GM23338 (cell line): ENCODE measurements around the gene MAMSTR. TPM values are rescaled to one million over a fixed set of nuclear protein-coding genes. Genes with fewer than 3 reads are reported as not detected.

Source experiments
- ATAC-seq: fragments of 200-7000 bp; cut with Tn5 transposase; 3 replicates; pipeline ENCODE4 v1.9.1; 2020
- DNase-seq: peaks from one replicate; pipeline ENCODE4 v3.0.0-alpha.2; 2015; ENCODE audit warnings: low spot score
- H2AFZ ChIP-seq: fragments of 200-600 bp; sonication (generic); 2 replicates; pipeline ENCODE4 v1.8.0; 2016; ENCODE audit warnings: antibody characterized with exemption, mild to moderate bottlenecking, moderate library complexity
- H3F3A ChIP-seq: fragments of 200-600 bp; sonication (generic); replicated peaks from 2 replicates; pipeline ENCODE4 v1.8.0; 2017; ENCODE audit warnings: antibody characterized with exemption, mixed run types, low read depth
- H3K27ac ChIP-seq: fragments of 200-600 bp; sonication (generic); 2 replicates; pipeline ENCODE4 v1.6.1; 2016; ENCODE audit warnings: low read depth
- H3K27me3 ChIP-seq: fragments of 200-600 bp; sonication (generic); 2 replicates; pipeline ENCODE4 v1.8.0; 2016; ENCODE audit warnings: mild to moderate bottlenecking, mixed run types, moderate library complexity; ENCODE audit not compliant: insufficient read depth
- H3K36me3 ChIP-seq: fragments of 200-600 bp; sonication (generic); 2 replicates; pipeline ENCODE4 v1.8.0; 2016; ENCODE audit warnings: mild to moderate bottlenecking; ENCODE audit not compliant: insufficient read depth
- H3K4me1 ChIP-seq: fragments of 200-600 bp; sonication (generic); 2 replicates; pipeline ENCODE4 v1.8.0; 2016; ENCODE audit warnings: mild to moderate bottlenecking, moderate library complexity; ENCODE audit not compliant: insufficient read depth
- H3K4me2 ChIP-seq: fragments of 200-600 bp; sonication (generic); 2 replicates; pipeline ENCODE4 v1.7.1; 2017; ENCODE audit warnings: mixed run types
- H3K4me3 ChIP-seq: fragments of 200-600 bp; sonication (generic); 2 replicates; pipeline ENCODE4 v1.6.1; 2016; ENCODE audit warnings: mixed run types
- H3K79me2 ChIP-seq: fragments of 200-600 bp; sonication (generic); replicated peaks from 2 replicates; pipeline ENCODE4 v1.8.0; 2017; ENCODE audit warnings: mild to moderate bottlenecking; ENCODE audit not compliant: insufficient read depth
- H3K9me2 ChIP-seq: fragments of 200-600 bp; sonication (generic); 2 replicates; pipeline ENCODE4 v1.8.0; 2017; ENCODE audit not compliant: insufficient read depth
- H4K20me1 ChIP-seq: fragments of 200-600 bp; sonication (generic); replicated peaks from 2 replicates; pipeline ENCODE4 v1.8.0; 2017; ENCODE audit warnings: mild to moderate bottlenecking; ENCODE audit not compliant: insufficient read depth
- H3K27ac Mint-ChIP-seq: 2 replicates; pipeline ENCODE4 v1.8.0; 2020; ENCODE audit warnings: inconsistent platforms, mild to moderate bottlenecking, moderate library complexity, mixed read lengths
- H3K27me3 Mint-ChIP-seq: 3 replicates; pipeline ENCODE4 v1.8.0; 2022; ENCODE audit warnings: low read depth, mild to moderate bottlenecking, moderate library complexity, mixed read lengths, inconsistent platforms; ENCODE audit not compliant: insufficient read depth, poor library complexity
- H3K36me3 Mint-ChIP-seq: 3 replicates; pipeline ENCODE4 v1.8.0; 2021; ENCODE audit warnings: low read depth, mild to moderate bottlenecking, inconsistent platforms, moderate library complexity, mixed read lengths
- H3K4me1 Mint-ChIP-seq: 3 replicates; pipeline ENCODE4 v1.8.0; 2020; ENCODE audit warnings: mild to moderate bottlenecking, inconsistent platforms, mixed read lengths
- H3K4me3 Mint-ChIP-seq: 3 replicates; pipeline ENCODE4 v1.8.0; 2021; ENCODE audit warnings: moderate library complexity, mild to moderate bottlenecking, inconsistent platforms, mixed read lengths
- H3K9me3 Mint-ChIP-seq: 3 replicates; pipeline ENCODE4 v1.8.0; 2020; ENCODE audit warnings: moderate library complexity, mild to moderate bottlenecking, inconsistent platforms, mixed read lengths
- NANOG ChIP-seq: IDR thresholded peaks from 2 replicates; pipeline ENCODE4 v1.6.1; 2016; ENCODE audit warnings: antibody characterized with exemption, borderline replicate concordance
- POLR2AphosphoS5 ChIP-seq: IDR thresholded peaks from 2 replicates; pipeline ENCODE4 v1.6.1; 2016; ENCODE audit warnings: antibody characterized with exemption, low read depth
- STAT1 ChIP-seq: IDR thresholded peaks from one replicate; pipeline ENCODE4 v1.6.1; 2016; ENCODE audit warnings: antibody characterized with exemption; ENCODE audit not compliant: unreplicated experiment
- ZNF331 ChIP-seq: fragments of 250-450 bp; sonication (Bioruptor Pico); IDR thresholded peaks from 2 replicates; pipeline ENCODE4 v1.5.0; 2020; ENCODE audit warnings: low read depth, mild to moderate bottlenecking, moderate library complexity
- polyA plus RNA-seq: library from polyadenylated mRNA; unstranded; fragments of >200 nt; fragmentation: Nextera tagmentation; extraction: Ambion mirVana; gene quantifications from 2 replicates; pipeline ENCODE4 v1.2.1, GENCODE V29; 2016
- total RNA-seq: library from RNA; depleted of rRNA; stranded (reverse); fragments of >200 nt; shearing (Covaris generic); gene quantifications from 2 replicates; pipeline ENCODE4 v1.2.3, GENCODE V29; 2014
- TF ChIP-seq, protein P1 (sequence below): fragments of 250-450 bp; sonication (Bioruptor Pico); IDR thresholded peaks from 2 replicates; pipeline ENCODE4 v1.5.0; 2020; ENCODE audit warnings: mild to moderate bottlenecking, moderate library complexity

Gene MAMSTR
- total and polyA plus RNA-seq, 2 experiments from 2014 or later = 1.9 to 2.0 TPM

DNA sequence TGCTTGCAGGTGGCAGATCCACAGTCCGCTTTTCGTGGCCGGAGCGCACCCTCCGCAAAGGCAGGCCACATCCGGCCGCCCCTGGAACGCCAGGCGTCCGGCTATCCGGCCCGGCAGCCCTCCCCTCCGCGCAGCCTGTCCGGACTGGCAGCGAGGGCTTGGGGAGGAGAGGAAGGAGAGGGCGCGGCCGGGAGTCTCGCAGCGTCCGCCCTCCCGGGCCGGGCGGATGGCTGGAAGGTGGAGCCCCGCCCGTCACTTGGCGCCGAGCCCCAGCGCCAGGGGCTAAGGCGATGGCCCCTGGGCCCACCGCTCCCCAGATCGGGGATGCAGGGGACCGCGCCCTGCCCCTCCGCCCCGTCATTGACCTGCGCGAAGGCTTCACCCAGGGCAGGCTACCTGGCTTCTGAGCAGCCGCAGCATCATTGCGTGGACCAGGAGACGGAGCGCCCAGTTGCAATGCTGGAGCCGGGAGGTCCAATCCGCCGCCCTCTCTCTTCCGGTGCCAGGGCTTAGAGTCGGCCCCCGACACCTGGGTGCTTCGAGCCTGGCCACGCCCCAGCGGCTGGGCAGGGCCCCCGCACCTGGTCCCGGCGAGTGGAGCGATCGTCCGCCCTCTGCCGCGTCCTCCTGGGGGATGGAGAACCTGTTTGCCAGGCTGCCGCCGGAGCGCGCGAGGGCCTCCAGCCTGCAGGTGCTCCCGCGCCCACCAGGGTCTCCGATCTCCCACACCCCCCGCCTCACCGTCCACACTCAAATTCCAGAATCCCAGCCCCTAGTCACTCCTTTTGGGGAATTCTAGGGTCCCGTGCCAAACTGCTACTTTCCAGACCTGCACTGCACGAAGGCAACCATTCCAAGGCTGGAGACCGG is 33.2 kb upstream of the MAMSTR start, which contains the start of gene FUT1 (continued):
- TF ChIP-seq, protein P1, sequence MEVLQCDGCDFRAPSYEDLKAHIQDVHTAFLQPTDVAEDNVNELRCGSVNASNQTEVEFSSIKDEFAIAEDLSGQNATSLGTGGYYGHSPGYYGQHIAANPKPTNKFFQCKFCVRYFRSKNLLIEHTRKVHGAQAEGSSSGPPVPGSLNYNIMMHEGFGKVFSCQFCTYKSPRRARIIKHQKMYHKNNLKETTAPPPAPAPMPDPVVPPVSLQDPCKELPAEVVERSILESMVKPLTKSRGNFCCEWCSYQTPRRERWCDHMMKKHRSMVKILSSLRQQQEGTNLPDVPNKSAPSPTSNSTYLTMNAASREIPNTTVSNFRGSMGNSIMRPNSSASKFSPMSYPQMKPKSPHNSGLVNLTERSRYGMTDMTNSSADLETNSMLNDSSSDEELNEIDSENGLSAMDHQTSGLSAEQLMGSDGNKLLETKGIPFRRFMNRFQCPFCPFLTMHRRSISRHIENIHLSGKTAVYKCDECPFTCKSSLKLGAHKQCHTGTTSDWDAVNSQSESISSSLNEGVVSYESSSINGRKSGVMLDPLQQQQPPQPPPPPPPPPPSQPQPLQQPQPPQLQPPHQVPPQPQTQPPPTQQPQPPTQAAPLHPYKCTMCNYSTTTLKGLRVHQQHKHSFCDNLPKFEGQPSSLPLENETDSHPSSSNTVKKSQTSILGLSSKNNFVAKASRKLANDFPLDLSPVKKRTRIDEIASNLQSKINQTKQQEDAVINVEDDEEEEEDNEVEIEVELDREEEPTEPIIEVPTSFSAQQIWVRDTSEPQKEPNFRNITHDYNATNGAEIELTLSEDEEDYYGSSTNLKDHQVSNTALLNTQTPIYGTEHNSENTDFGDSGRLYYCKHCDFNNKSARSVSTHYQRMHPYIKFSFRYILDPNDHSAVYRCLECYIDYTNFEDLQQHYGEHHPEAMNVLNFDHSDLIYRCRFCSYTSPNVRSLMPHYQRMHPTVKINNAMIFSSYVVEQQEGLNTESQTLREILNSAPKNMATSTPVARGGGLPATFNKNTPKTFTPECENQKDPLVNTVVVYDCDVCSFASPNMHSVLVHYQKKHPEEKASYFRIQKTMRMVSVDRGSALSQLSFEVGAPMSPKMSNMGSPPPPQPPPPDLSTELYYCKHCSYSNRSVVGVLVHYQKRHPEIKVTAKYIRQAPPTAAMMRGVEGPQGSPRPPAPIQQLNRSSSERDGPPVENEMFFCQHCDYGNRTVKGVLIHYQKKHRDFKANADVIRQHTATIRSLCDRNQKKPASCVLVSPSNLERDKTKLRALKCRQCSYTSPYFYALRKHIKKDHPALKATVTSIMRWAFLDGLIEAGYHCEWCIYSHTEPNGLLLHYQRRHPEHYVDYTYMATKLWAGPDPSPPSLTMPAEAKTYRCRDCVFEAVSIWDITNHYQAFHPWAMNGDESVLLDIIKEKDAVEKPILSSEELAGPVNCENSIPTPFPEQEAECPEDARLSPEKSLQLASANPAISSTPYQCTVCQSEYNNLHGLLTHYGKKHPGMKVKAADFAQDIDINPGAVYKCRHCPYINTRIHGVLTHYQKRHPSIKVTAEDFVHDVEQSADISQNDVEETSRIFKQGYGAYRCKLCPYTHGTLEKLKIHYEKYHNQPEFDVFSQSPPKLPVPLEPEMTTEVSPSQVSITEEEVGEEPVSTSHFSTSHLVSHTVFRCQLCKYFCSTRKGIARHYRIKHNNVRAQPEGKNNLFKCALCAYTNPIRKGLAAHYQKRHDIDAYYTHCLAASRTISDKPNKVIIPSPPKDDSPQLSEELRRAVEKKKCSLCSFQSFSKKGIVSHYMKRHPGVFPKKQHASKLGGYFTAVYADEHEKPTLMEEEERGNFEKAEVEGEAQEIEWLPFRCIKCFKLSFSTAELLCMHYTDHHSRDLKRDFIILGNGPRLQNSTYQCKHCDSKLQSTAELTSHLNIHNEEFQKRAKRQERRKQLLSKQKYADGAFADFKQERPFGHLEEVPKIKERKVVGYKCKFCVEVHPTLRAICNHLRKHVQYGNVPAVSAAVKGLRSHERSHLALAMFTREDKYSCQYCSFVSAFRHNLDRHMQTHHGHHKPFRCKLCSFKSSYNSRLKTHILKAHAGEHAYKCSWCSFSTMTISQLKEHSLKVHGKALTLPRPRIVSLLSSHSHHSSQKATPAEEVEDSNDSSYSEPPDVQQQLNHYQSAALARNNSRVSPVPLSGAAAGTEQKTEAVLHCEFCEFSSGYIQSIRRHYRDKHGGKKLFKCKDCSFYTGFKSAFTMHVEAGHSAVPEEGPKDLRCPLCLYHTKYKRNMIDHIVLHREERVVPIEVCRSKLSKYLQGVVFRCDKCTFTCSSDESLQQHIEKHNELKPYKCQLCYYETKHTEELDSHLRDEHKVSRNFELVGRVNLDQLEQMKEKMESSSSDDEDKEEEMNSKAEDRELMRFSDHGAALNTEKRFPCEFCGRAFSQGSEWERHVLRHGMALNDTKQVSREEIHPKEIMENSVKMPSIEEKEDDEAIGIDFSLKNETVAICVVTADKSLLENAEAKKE (CRISPR knock-in tag) = no peak
- TF ChIP-seq ZNF331 (CRISPR knock-in tag) (no peak), NANOG (no peak), STAT1 (no peak), POLR2AphosphoS5 (peak; percentile 82)

GRCh38 chr19:48751845-48752495 is 32.4 kb upstream of the MAMSTR start:
- Histone ChIP-seq H3K36me3 (0 out of 2 replicates have a peak, but pooled peaks cover 6% of the 10 kb centered on the region), H3K9me2 (no peaks in the 10 kb centered on the region), H3K27me3 (no peaks in the 10 kb centered on the region), H4K20me1 (peaks cover 11% of the 10 kb centered on the region; the same call in 1 of the 2 replicates), H3K4me2 (peak overlapping the region; percentile 100), H3K27ac (peak overlapping the region; percentile 92), H3K4me3 (peak overlapping the region; percentile 98), H3K4me1 (peaks cover 40% of the 10 kb centered on the region), H2AFZ (peak overlapping the region; percentile 72), H3K79me2 (peaks cover 36% of the 10 kb centered on the region), H3F3A (peaks cover 21% of the 10 kb centered on the region; the same call in 1 of the 2 replicates)
- Mint-ChIP-seq H3K27me3 (peaks cover 42% of the 10 kb centered on the region), H3K4me3 (peak overlapping the region; percentile 93), H3K27ac (peak overlapping the region; percentile 60; the same call in 1 of the 2 replicates), H3K4me1 (peaks cover 51% of the 10 kb centered on the region), H3K9me3 (no peaks in the 10 kb centered on the region; the same call in none of the 3 replicates), H3K36me3 (peaks cover 47% of the 10 kb centered on the region)
- DNase-seq (peak; percentile 60), ATAC-seq (peak; percentile 10)
- TF ChIP-seq POLR2AphosphoS5 = no peak
